NB4 (cell line): ENCODE data around the gene CDYL.

Experiments
- POLR2A ChIP-seq: IDR thresholded peaks from 2 replicates; pipeline ENCODE4 v1.6.1; 2011; ENCODE audit warnings: mild to moderate bottlenecking; ENCODE audit not compliant: insufficient read length; ENCODE audit errors: extremely low read depth
- TF ChIP-seq, protein P1 (sequence below): IDR thresholded peaks from one replicate; pipeline ENCODE4 v1.5.1; 2012; ENCODE audit warnings: low read depth, low read length

DNA sequence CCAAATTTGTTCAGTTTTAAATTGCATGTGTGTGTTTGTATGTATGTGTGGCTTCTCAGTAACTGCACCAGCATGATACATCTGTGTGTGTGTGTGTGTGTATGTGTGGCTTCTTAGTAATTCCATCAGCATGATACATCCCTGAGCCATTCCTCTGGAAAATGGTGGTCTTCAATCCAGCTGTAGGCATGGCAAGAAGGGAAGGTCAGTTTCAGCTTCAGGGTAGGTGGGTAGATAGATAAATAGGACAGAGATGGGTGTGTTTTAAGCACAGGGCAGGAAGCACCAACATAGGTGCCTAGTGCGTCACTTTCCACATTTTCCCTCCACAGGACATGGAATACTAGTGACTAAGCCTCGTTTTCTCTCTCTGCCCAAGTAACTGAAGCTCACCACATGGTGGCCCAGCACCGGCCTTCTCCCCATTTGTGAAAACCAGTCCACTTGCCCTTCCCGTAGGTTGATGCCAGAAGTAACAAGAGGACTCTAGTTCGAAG lies 144.8 kb downstream of the CDYL start:
- TF ChIP-seq, protein P1, sequence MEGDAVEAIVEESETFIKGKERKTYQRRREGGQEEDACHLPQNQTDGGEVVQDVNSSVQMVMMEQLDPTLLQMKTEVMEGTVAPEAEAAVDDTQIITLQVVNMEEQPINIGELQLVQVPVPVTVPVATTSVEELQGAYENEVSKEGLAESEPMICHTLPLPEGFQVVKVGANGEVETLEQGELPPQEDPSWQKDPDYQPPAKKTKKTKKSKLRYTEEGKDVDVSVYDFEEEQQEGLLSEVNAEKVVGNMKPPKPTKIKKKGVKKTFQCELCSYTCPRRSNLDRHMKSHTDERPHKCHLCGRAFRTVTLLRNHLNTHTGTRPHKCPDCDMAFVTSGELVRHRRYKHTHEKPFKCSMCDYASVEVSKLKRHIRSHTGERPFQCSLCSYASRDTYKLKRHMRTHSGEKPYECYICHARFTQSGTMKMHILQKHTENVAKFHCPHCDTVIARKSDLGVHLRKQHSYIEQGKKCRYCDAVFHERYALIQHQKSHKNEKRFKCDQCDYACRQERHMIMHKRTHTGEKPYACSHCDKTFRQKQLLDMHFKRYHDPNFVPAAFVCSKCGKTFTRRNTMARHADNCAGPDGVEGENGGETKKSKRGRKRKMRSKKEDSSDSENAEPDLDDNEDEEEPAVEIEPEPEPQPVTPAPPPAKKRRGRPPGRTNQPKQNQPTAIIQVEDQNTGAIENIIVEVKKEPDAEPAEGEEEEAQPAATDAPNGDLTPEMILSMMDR = no peak
- no peak for TF ChIP-seq POLR2A
